BE2C (cell line): ENCODE results near the gene COL11A2.
A peak's percentile ranks its signal among the peaks of the same experiment; 100 is the strongest.

Experiments
- DNase-seq: peaks from one replicate; pipeline ENCODE4 v3.0.0-alpha.2; 2020
- H3K27me3 ChIP-seq: fragments of 250-450 bp; sonication (Bioruptor Pico); 2 replicates; pipeline ENCODE4 v1.5.1; 2020; ENCODE audit warnings: mild to moderate bottlenecking
- H3K36me3 ChIP-seq: fragments of 250-450 bp; sonication (Bioruptor Pico); 2 replicates; pipeline ENCODE4 v1.5.1; 2020; ENCODE audit warnings: mild to moderate bottlenecking
- H3K4me1 ChIP-seq: fragments of 250-450 bp; sonication (Bioruptor Pico); 2 replicates; pipeline ENCODE4 v1.5.1; 2020
- H3K4me3 ChIP-seq: 2 replicates; pipeline ENCODE4 v1.5.1; 2011; ENCODE audit warnings: low read depth, low read length
- H3K9me3 ChIP-seq: fragments of 250-450 bp; sonication (Bioruptor Pico); 2 replicates; pipeline ENCODE4 v1.5.1; 2020
- CTCF ChIP-seq: IDR thresholded peaks from 2 replicates; pipeline ENCODE4 v1.5.1; 2012; ENCODE audit warnings: mild to moderate bottlenecking, low read depth, low read length

COL11A2 gene

GRCh38 chr6:33128318-33128717 lies 63.9 kb downstream of the COL11A2 start:
- Histone ChIP-seq H3K36me3 (no peaks in the 10 kb centered on the region), H3K9me3 (no peaks in the 10 kb centered on the region), H3K27me3 (peaks cover 20% of the 10 kb centered on the region), H3K4me3 (no peak overlapping the region), H3K4me1 (no peaks in the 10 kb centered on the region)
- DNase-seq = no peak
- no peak for TF ChIP-seq CTCF

- Histone ChIP-seq H3K36me3 (no peaks in the 10 kb centered on the region), H3K4me1 (no peaks in the 10 kb centered on the region), H3K27me3 (peaks cover 20% of the 10 kb centered on the region), H3K9me3 (no peaks in the 10 kb centered on the region), H3K4me3 (no peak overlapping the region)
- TF ChIP-seq CTCF = peak; percentile 94
- DNase-seq = peak; percentile 86
These were observed 66.1 kb downstream of the COL11A2 start for GRCh38 chr6:33126101-33126714.

GRCh38 chr6:33124947-33125346 lies 67.3 kb downstream of the COL11A2 start:
- H3K4me3 ChIP-seq = no peak overlapping the region
- H3K36me3 ChIP-seq = no peaks in the 10 kb centered on the region
- H3K4me1 ChIP-seq = no peaks in the 10 kb centered on the region
- no peak for TF ChIP-seq CTCF
- no peaks in the 10 kb centered on the region for H3K9me3 ChIP-seq
- DNase-seq = no peak
- H3K27me3 ChIP-seq = peaks cover 29% of the 10 kb centered on the region

- Histone ChIP-seq H3K36me3 (no peaks in the 10 kb centered on the region), H3K4me1 (no peaks in the 10 kb centered on the region), H3K4me3 (no peak overlapping the region), H3K9me3 (no peaks in the 10 kb centered on the region), H3K27me3 (peaks cover 30% of the 10 kb centered on the region)
- no peak for TF ChIP-seq CTCF
- no peak for DNase-seq
These were observed 67.8 kb downstream of the COL11A2 start for GRCh38 chr6:33124525-33124901.

- Histone ChIP-seq H3K27me3 (peaks cover 26% of the 10 kb centered on the region), H3K4me1 (no peaks in the 10 kb centered on the region), H3K36me3 (no peaks in the 10 kb centered on the region), H3K4me3 (no peak overlapping the region), H3K9me3 (no peaks in the 10 kb centered on the region)
- DNase-seq = peak; percentile 55
- peak; percentile 83 for TF ChIP-seq CTCF
These were observed 68.3 kb downstream of the COL11A2 start for GRCh38 chr6:33123732-33124524.

GRCh38 chr6:33123181-33123580 lies 69.1 kb downstream of the COL11A2 start:
- peaks cover 26% of the 10 kb centered on the region for H3K27me3 ChIP-seq
- no peak for DNase-seq
- TF ChIP-seq CTCF = no peak
- H3K9me3 ChIP-seq = no peaks in the 10 kb centered on the region
- H3K4me3 ChIP-seq = no peak overlapping the region
- no peaks in the 10 kb centered on the region for H3K36me3 ChIP-seq
- no peaks in the 10 kb centered on the region for H3K4me1 ChIP-seq
